GM12874 (cell line): ENCODE results near the gene APLF.

Source experiments
- CTCF ChIP-seq: IDR thresholded peaks from 2 replicates; pipeline ENCODE4 v1.5.1; 2011; ENCODE audit warnings: low read depth, mild to moderate bottlenecking, control low read depth, low read length, moderate library complexity; ENCODE audit not compliant: insufficient read depth

The APLF gene

GRCh38 chr2:68482296-68482820 lies 15.0 kb downstream of the APLF start:
- no peak for TF ChIP-seq CTCF

- no peak for TF ChIP-seq CTCF
Observed at GRCh38 chr2:68483011-68483410, 15.6 kb downstream of the APLF start.

GRCh38 chr2:68487773-68488355 lies 20.5 kb downstream of the APLF start:
- TF ChIP-seq CTCF: no peak

- no peak for TF ChIP-seq CTCF
Observed at GRCh38 chr2:68489282-68489681, 21.9 kb downstream of the APLF start.

GRCh38 chr2:68491582-68491981 lies 24.2 kb downstream of the APLF start:
- TF ChIP-seq CTCF: no peak

- TF ChIP-seq CTCF: no peak
Observed at GRCh38 chr2:68499133-68499532, 31.7 kb downstream of the APLF start.

GRCh38 chr2:68500649-68501048 lies 33.3 kb downstream of the APLF start:
- no peak for TF ChIP-seq CTCF
